Endothelial cell of umbilical vein (primary cell): ENCODE measurements around the gene SPEF2. TPM values are rescaled to one million over a fixed set of nuclear protein-coding genes. Genes with fewer than 3 reads are reported as not detected.

Experiments used
- BruUV-seq: library from RNA; stranded (reverse); fragments of 400-500 nt; replicated peaks from 2 replicates; lab custom pipeline; 2021; lab: Mats Ljungman, UMichigan
- CTCF ChIA-PET: fragments of 300-600, 350-600 bp; sonication (Branson Sonifier 250); formaldehyde crosslinking; loops from one replicate; lab custom pipeline; 2021; ENCODE audit warnings: antibody characterized with exemption, inconsistent platforms; lab: Charles Lee
- POLR2A ChIA-PET: fragments of 300-600, 350-600 bp; sonication (Branson Sonifier 250); formaldehyde crosslinking; loops from one replicate; lab custom pipeline; 2021; ENCODE audit warnings: antibody characterized with exemption, inconsistent platforms; lab: Charles Lee
- DNase-seq: peaks from one replicate; pipeline ENCODE4 v3.0.0-alpha.2; 2011; ENCODE audit warnings: low read depth, low spot score
- FAIRE-seq: peaks from 2 replicates; lab custom pipeline; 2011; peaks lifted over from hg19 to GRCh38; lab: Jason Lieb, UNC
- H2AFZ ChIP-seq: 2 replicates; pipeline ENCODE4 v1.6.0; 2012; ENCODE audit warnings: low read depth, low read length, control low read depth, inconsistent platforms
- H3K27ac ChIP-seq: 2 replicates; pipeline ENCODE4 v1.5.1; 2011; ENCODE audit warnings: low read depth, mild to moderate bottlenecking, control low read depth, low read length, moderate library complexity; ENCODE audit not compliant: insufficient read depth
- H3K27me3 ChIP-seq, 2 experiments: 2 replicates each; pipeline versions ENCODE4 v1.6.0 to v1.6.1; 2011; ENCODE audit warnings: low read length in 2 of 2, mixed read lengths in 1 of 2; ENCODE audit not compliant: control insufficient read depth in 2 of 2, insufficient read depth in 2 of 2
- H3K36me3 ChIP-seq, 2 experiments: 2 replicates in 1 of 2; 3 replicates in 1 of 2; pipeline ENCODE4 v1.5.1; 2011; ENCODE audit warnings: low read length in 2 of 2, mild to moderate bottlenecking in 1 of 2, moderate library complexity in 1 of 2; ENCODE audit not compliant: control insufficient read depth in 2 of 2, insufficient read depth in 2 of 2; ENCODE audit errors: extremely low read depth in 1 of 2
- H3K4me1 ChIP-seq: 3 replicates; pipeline ENCODE4 v1.5.1; 2011; ENCODE audit warnings: mild to moderate bottlenecking, low read length; ENCODE audit not compliant: control insufficient read depth, insufficient read depth; ENCODE audit errors: extremely low read depth
- H3K4me2 ChIP-seq: 2 replicates; pipeline ENCODE4 v1.6.1; 2011; ENCODE audit warnings: low read length, control low read depth, mixed read lengths; ENCODE audit not compliant: insufficient read depth
- H3K4me3 ChIP-seq, 3 experiments: fragments of 200-600 bp in 1 of 3; sonication (generic), shearing (Covaris generic) in 1 of 3; replicated peaks in 1 of 3; 2 replicates each; pipeline ENCODE4 v1.5.1; 2011 to 2016; ENCODE audit warnings: control low read depth in 3 of 3, low read length in 3 of 3, mild to moderate bottlenecking in 2 of 3, inconsistent platforms in 1 of 3, low read depth in 1 of 3, moderate library complexity in 1 of 3; ENCODE audit not compliant: insufficient read depth in 1 of 3
- H3K79me2 ChIP-seq: 2 replicates; pipeline ENCODE4 v1.6.0; 2012; ENCODE audit warnings: low read length, inconsistent platforms; ENCODE audit not compliant: control insufficient read depth, insufficient read depth
- H3K9ac ChIP-seq: replicated peaks from 2 replicates; pipeline ENCODE3; 2011; ENCODE audit warnings: low read length, control low read depth; ENCODE audit not compliant: insufficient read depth; ENCODE audit errors: extremely low read depth
- H3K9me1 ChIP-seq: replicated peaks from 3 replicates; pipeline ENCODE4 v1.6.0; 2011; ENCODE audit warnings: mild to moderate bottlenecking, low read length; ENCODE audit not compliant: control insufficient read depth, insufficient read depth; ENCODE audit errors: extremely low read depth
- H3K9me3 ChIP-seq: replicated peaks from 2 replicates; pipeline ENCODE4 v1.5.1; 2012; ENCODE audit warnings: low read length, inconsistent platforms; ENCODE audit not compliant: control insufficient read depth, insufficient read depth
- H4K20me1 ChIP-seq: replicated peaks from 2 replicates; pipeline ENCODE3; 2011; ENCODE audit warnings: mild to moderate bottlenecking, low read length; ENCODE audit not compliant: control insufficient read depth, insufficient read depth; ENCODE audit errors: extremely low read depth
- EZH2 ChIP-seq: IDR thresholded peaks from 2 replicates; pipeline ENCODE4 v1.6.1; 2012; ENCODE audit warnings: borderline replicate concordance, low read depth, mild to moderate bottlenecking, moderate library complexity, low read length, inconsistent platforms; ENCODE audit not compliant: severe bottlenecking
- FOS ChIP-seq: IDR thresholded peaks from 2 replicates; pipeline ENCODE4 v1.6.1; 2011; ENCODE audit warnings: mild to moderate bottlenecking, low read length, moderate library complexity, borderline replicate concordance; ENCODE audit not compliant: insufficient read depth
- GATA2 ChIP-seq: IDR thresholded peaks from 2 replicates; pipeline ENCODE4 v1.7.0; 2011; ENCODE audit warnings: low read depth, mild to moderate bottlenecking, moderate library complexity, mixed read lengths, low read length; ENCODE audit not compliant: insufficient read length, insufficient read depth
- JUN ChIP-seq: IDR thresholded peaks from 2 replicates; pipeline ENCODE4 v1.6.1; 2011; ENCODE audit warnings: borderline replicate concordance, low read depth; ENCODE audit not compliant: insufficient read length, insufficient read depth
- MYC ChIP-seq: IDR thresholded peaks from one replicate; pipeline ENCODE4 v1.6.1; 2011; ENCODE audit warnings: mild to moderate bottlenecking, low read depth, low read length
- POLR2A ChIP-seq: IDR thresholded peaks from 2 replicates; pipeline ENCODE4 v1.6.1; 2012; ENCODE audit warnings: low read depth, mild to moderate bottlenecking, control low read depth, low read length
- POLR2AphosphoS5 ChIP-seq: IDR thresholded peaks from 2 replicates; pipeline ENCODE4 v1.6.1; 2012; ENCODE audit warnings: low read depth, mild to moderate bottlenecking, control low read depth, low read length, moderate library complexity; ENCODE audit not compliant: insufficient read depth
- dilution Hi-C: fragments of 300-500 bp; cut with MboI; formaldehyde crosslinking; loops from one replicate; pipeline ENCODE4 v1.15.0; 2019; ENCODE audit warnings: low sequenced_read_pairs; ENCODE audit not compliant: extremely low pct_ligation_motif_present
- intact Hi-C: fragments of 100-400 bp; cut with micrococcal nuclease; formaldehyde crosslinking; loops from one replicate; pipeline ENCODE4 v1.10.0; 2022
- polyA plus RNA-seq, 4 experiments: library from polyadenylated mRNA; depleted of rRNA in 3 of 4; stranded (reverse) in 3 of 4; unstranded in 1 of 4; fragments of >200 nt; gene quantifications; 2 replicates each; pipeline versions ENCODE4 v1.2.1 to v1.2.3, GENCODE V29; 2011 to 2012; ENCODE audit warnings: missing spikeins in 1 of 4
- total RNA-seq: library from RNA; stranded (reverse); gene quantifications from 2 replicates; pipeline ENCODE4 v1.2.3, GENCODE V29; 2021
- TF ChIP-seq, protein P1 (sequence below), 2 donors: IDR thresholded peaks; 1 replicate in 1 of 2; 2 replicates in 1 of 2; pipeline ENCODE4 v1.5.1; 2011; ENCODE audit warnings: low read length in 2 of 2, mild to moderate bottlenecking in 2 of 2, moderate library complexity in 2 of 2, control low read depth in 1 of 2, inconsistent platforms in 1 of 2, low read depth in 1 of 2; ENCODE audit not compliant: insufficient read depth in 1 of 2; ENCODE audit errors: extremely low read depth in 1 of 2
- TF ChIP-seq, protein P2 (sequence below): IDR thresholded peaks from 2 replicates; pipeline ENCODE4 v1.6.1; 2011; ENCODE audit not compliant: insufficient read depth, insufficient read length

The SPEF2 gene
- total and polyA plus RNA-seq, 2 donors (not counting 3 experiments of a cell fraction or from before 2014, with no cell fraction given) = 0.28 to 0.73 TPM

DNA sequence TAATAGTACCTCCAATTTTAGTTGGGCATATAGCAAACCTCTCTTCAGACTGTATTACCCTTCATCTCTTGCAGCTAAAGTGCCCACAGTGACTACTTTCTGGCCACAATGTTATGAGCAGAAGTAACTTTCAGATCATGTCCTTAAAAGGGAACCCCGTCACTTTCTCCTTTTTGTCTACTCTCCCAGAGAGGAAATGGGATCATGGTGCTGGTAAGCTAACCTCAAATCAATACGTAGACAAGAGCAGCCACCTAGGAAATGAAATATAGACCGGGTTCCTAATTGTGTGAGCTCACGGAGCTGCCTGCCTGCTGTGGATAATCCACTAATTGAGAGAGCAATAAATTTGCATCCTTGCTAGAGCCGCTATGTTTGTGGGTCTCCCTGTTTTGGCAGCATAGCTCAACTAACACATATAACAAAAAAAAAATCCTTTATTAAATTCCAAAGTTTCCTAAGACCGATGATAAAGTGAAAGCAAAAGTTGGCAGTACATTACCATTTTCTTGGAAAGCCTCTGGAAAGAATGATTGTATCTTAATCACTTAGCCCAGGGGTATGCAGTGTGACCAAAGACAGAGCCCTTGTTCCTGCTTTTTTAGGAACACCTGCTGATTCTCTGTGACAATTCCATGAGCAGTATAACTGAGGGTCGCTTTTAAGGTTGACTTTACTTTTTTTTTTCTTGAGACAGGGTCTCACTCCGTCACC lies 233.5 kb downstream of the SPEF2 start:
- DNase-seq (peak; percentile 22), FAIRE-seq (no peak)
- H3K79me2 ChIP-seq = no peaks in the 10 kb centered on the region
- H3K4me2 ChIP-seq = peak overlapping the region; percentile 56
- intact Hi-C loops (no loop called here), dilution Hi-C loops (no loop called here)
- no peaks in the 10 kb centered on the region for H3K4me1 ChIP-seq
- no TSS peak for BruUV-seq
- TF ChIP-seq GATA2 = no peak
- H3K36me3 ChIP-seq = no peaks in the 10 kb centered on the region
- POLR2A ChIA-PET = no interaction called here
- CTCF ChIA-PET = interaction anchor here (0.7 to 4.1 kb wide), 5 partner anchors 9 to 201 kb away, joined by 3 to 17 read pairs (median 4); no protein-coding TSS in a partner anchor
- H3K9ac ChIP-seq = no peak overlapping the region
- H3K27ac ChIP-seq = no peak overlapping the region
- H3K27me3 ChIP-seq = no peaks in the 10 kb centered on the region
- H2AFZ ChIP-seq = peak overlapping the region; percentile 65
- H3K4me3 ChIP-seq = no peak overlapping the region
- no peaks in the 10 kb centered on the region for H3K9me3 ChIP-seq
- H3K9me1 ChIP-seq = no peaks in the 10 kb centered on the region
- H4K20me1 ChIP-seq = no peaks in the 10 kb centered on the region

DNA sequence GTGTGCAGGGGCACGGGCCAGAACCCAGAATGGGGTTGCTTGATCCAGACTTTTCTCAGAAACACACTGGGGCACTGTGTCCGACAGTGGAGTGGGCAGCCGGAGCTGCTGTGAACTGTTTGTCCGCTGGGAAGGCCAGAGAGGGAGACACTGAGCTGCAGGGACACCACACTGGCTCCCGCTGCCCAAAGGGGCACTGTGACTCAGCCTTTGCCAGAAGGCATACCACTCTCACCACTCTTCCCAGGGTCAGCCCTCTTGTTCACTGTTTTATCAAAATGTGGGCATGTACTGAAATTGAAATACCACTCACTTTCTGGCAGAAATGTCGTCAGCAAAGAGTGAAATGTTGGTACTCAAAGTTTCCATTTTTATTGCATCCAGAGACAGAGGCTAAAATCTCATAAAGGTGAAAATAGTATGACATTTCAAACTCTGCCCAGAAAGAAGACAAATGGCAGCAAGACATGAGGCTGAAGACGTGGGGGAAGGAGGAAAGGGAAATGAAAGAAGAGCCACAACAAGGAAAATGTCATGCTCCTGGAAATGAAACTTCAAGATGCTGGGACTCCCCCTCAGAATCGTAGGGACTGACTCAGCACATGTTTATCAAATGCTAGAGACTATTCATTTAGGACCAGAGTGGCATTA lies 234.5 kb downstream of the SPEF2 start:
- TF ChIP-seq, protein P1, sequence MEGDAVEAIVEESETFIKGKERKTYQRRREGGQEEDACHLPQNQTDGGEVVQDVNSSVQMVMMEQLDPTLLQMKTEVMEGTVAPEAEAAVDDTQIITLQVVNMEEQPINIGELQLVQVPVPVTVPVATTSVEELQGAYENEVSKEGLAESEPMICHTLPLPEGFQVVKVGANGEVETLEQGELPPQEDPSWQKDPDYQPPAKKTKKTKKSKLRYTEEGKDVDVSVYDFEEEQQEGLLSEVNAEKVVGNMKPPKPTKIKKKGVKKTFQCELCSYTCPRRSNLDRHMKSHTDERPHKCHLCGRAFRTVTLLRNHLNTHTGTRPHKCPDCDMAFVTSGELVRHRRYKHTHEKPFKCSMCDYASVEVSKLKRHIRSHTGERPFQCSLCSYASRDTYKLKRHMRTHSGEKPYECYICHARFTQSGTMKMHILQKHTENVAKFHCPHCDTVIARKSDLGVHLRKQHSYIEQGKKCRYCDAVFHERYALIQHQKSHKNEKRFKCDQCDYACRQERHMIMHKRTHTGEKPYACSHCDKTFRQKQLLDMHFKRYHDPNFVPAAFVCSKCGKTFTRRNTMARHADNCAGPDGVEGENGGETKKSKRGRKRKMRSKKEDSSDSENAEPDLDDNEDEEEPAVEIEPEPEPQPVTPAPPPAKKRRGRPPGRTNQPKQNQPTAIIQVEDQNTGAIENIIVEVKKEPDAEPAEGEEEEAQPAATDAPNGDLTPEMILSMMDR (IDR thresholded peaks at IDR 0.05; ENCODE audit: extremely low read depth in 1 of 2, insufficient read depth in 1 of 2, low read depth in 1 of 2, low read length in 2 of 2) = no peak
- TF ChIP-seq GATA2 = no peak
- no peak for TF ChIP-seq JUN
- no peak for TF ChIP-seq MYC
- no peak for TF ChIP-seq EZH2
- no peak for TF ChIP-seq POLR2A
- no peak for TF ChIP-seq FOS
- no peak for TF ChIP-seq POLR2AphosphoS5
- TF ChIP-seq, protein P2, sequence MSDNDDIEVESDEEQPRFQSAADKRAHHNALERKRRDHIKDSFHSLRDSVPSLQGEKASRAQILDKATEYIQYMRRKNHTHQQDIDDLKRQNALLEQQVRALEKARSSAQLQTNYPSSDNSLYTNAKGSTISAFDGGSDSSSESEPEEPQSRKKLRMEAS = no peak
- Histone ChIP-seq H3K9me3 (no peaks in the 10 kb centered on the region), H2AFZ (peak overlapping the region; percentile 40), H3K36me3 (no peaks in the 10 kb centered on the region), H3K4me3 (no peak overlapping the region), H3K79me2 (no peaks in the 10 kb centered on the region), H3K9ac (no peak overlapping the region), H3K9me1 (no peaks in the 10 kb centered on the region), H3K27ac (no peak overlapping the region), H3K27me3 (no peaks in the 10 kb centered on the region), H3K4me2 (no peak overlapping the region), H4K20me1 (no peaks in the 10 kb centered on the region), H3K4me1 (peaks cover 10% of the 10 kb centered on the region)
- no TSS peak for BruUV-seq
- no peak for DNase-seq
- FAIRE-seq = no peak
- ChIA-PET POLR2A (no interaction called here), CTCF (interaction anchor here (1.4 to 4.1 kb wide), 2 partner anchors 49 to 72 kb away, joined by 4 to 17 read pairs; no protein-coding TSS in a partner anchor)
- dilution Hi-C loops = no loop called here
- intact Hi-C loops = no loop called here
